Endometrium (tissue), 2 donors: Measurements from ENCODE around the gene PARP9.
"Not testable (repeated sequence)": the region's sequence is repeated elsewhere in the genome, so short reads cannot be mapped to it uniquely, and the experiment has no call there.

ENCODE experiments used
- FAIRE-seq: peaks from 2 replicates; lab custom pipeline; 2012; peaks lifted over from hg19 to GRCh38; lab: Jason Lieb, UNC
- donor health status: control.
- donor health status: control.

The PARP9 gene

DNA sequence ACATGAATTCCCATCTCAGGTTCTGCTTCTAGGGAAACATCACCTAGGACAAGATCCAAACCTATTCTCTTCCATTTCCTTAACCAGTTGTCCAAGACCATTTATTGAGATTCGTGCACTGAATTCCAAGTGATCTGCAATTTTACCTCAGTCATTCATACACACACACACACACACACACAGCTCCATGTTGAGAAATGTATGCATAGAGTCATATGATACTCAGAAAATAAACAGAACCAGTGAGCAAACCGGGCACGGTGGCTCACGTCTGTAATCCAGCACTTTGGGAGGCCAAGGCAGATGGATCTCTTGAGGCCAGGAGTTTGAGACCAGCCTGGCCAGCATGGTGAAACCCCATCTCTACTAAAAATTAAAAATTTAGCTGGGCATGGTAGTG, 43.2 kb downstream of the PARP9 start:
- no peak for FAIRE-seq

DNA sequence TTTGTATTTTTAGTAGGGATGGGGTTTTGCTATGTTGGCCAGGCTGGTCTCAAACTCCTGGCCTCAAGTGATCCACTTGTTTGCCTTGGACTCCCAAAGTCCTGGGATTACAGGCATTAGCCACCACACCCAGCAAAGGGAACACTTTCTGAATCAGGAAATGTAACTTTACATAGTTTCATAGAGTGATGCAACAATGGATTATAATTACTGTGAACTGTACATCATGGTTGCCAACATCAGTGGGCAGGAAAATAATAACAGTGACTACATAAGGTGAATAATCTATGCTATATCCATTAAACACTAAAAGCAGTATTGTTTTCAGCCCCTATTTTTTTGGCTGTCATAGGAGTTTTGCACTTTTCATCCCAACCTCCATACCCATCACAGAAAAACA, 44.4 kb downstream of the PARP9 start:
- no peak for FAIRE-seq

DNA sequence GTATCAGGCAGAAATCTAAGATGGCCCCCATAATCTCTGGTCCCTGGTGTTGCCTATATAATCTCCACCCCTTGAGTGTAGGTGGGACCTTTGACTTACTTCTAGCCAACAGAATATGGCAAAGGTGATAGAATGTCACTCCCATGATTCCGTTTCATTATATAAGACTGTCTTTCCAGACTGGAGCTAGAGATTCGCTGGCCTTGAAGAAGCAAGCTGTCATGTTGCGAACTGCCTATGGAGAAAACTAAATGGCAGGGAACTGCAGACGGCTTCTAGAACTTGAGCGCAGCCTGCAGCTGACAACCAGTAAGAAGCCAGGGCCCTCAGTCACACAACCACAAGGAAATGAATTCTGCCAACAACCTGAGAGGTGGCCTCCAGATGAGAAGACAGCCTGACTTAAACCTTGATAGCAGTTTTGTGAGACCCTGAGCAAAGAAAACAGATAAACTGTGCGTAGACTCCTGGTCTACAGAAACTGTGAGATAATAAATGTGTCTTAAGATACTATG, 47.2 kb downstream of the PARP9 start:
- no peak for FAIRE-seq

DNA sequence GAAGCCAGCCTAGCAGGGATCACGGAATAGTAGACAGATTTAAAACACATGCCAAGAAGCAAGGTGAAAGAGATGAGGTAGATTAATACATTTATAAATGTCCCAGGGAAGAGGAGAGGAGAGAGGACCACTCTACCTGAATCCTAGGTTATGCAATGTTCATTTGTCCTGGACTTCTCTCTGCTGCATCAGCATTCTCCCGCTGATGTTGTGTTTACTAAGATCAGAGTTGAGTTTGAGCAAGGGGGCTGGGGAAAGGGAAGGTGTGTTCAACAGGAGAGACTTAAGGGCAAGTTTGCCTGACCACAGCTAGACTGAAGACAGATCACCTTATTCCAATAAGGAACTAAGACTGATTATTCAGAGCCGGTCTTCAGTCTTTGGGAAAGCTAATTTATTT, 48.2 kb downstream of the PARP9 start:
- no peak for FAIRE-seq

DNA sequence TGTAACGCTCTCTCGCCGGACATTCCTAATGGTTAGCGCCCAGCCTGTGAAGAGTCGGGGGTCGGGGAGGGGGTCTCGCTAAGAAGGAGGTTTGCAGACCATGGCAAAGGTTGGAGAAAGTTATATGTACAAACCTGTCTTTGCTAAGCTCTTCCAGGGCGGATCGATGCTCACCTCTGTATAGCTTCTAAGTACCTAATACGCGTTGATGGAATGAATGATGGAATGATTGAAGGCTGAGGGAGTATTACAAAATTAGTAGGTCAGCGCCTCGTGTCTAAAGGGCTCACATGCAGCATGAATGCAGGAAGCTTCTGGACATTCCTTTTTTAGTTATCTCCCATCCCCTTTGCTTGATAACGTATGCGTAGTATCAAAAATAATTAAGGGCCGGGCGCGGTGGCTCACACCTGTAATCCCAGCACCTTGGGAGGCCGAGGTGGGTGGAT, 49.1 kb downstream of the PARP9 start:
- no peak for FAIRE-seq

DNA sequence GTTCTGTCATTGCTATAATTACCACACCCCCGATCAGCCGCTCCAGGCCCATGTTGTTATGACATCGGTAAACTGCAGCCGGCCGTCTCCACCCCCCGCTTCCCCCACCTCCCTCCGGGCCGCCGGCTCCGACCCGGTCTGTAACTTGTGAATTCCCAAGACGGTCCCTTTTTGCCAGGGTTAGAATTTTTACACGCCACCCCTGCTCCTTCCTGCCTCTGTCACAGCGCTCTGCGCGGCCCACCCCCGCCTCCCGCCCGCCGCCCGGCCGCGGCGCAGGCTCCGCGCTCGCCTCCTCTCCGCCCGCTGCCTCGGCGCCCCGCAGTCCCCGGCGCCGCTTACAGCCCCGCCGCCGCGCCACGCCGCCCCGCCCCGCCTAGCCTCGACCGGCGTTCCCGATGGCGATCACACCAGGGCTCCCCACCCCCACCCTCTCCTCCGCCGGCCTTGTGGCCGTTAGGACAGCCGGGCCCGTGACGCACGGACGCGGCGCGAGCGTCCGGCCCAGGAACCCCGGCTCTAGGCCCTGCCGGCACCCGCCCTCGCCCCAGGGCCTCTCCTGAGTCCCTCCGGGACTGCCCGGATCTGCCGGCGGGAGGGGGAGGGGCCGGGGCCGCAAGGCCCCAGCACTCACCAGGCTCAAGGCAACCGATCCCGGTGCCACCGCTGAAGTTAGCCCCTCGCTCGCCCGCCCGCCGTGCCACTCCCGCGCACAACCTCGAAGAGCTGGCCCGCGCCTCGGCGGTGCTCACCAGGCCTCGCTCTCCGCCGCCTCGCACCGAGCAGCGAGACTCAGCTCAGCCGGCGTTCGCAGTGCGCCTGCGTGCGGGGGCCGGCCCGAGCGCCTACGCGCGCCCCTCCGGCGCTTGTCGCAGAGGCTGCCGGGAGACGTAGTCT, 49.7 kb downstream of the PARP9 start, which contains the start of gene KPNA1:
KPNA1 (minus strand) TSS at position 817 of the 897 bp plus-strand sequence. CDS start 18,374 bp downstream, outside the sequence.
- FAIRE-seq: no peak

DNA sequence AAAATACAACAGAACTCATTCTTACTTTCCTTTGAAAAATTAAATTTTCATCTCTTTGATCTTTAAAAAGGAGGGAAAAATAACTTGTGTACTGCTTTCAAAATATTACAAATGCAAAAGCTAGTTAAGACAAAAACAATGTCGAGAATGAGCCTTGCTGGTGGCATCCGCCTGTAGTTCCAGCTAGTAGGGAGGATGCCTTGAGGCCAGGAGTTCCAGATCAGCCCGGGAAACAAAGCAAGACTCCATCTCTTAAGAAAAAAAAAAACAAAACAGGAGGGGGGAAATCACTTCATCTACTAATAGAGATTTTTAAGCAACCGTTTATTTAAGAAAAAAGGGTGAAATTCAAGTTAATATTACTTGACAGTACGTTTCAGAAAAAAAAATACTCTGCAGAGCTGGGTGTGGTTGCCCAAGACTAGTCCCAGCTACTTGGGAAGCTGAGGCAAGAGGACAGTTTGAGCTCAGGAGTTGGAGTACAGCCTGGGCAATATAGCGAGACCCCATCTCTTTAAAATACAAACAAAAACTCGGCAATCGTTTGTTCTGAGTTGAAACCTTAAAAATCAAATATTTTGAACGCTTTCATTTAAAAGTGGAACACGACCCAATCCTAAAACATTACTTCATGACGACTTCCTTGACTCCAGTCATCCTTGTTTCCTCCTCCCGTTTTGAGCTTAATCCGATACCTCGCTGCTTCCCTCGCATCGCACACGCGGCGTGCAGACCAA, 50.5 kb downstream of the PARP9 start:
- FAIRE-seq: no peak

DNA sequence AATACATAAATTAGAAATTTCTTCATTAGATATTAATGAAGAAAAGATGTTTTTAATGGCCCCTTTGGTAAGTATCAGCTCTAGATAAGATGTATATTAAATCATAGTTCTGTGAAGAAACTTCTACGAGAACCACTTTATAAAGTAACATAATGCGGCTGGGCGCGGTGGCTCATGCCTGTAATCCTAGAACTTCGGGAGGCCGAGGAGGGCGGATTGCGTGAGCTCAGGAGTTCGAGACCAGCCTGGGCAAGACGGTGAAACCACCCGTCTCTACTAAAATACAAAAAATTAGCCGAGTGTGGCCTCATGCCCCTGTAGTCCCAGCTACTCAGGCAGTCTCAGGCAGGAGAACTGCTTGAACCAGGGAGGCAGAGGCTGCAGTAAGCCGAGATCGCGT, 51.8 kb downstream of the PARP9 start:
- no peak for FAIRE-seq

DNA sequence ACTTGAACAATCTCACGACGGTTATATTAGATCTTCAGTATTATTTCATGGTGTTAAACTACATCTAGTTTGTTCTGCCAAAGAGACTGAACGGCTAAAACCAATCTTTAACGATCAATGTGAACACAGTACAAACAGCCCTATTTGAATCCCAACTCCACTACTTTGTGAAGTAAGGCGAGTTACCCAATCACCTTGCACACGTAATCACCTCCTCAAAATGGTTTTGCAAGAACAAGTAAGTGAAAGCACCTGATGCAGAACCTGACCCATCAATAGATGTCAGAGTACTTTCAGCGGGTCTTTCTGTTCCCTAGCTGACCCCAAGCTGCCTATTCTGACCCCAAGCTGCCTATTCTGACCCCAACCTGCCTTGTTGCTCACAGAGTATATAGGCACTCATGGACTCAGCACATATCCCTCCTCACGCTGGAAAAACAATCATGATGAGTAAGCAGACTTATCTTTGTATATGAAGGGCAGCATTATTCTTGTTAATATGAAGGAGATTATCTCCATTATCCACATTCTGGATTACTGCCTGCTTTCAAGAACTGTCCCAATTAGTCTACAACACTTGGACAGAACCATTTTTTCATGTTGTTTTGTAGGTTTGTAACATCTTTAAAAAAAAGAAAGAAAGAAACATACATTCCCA, 53.1 kb downstream of the PARP9 start:
- FAIRE-seq: no peak

DNA sequence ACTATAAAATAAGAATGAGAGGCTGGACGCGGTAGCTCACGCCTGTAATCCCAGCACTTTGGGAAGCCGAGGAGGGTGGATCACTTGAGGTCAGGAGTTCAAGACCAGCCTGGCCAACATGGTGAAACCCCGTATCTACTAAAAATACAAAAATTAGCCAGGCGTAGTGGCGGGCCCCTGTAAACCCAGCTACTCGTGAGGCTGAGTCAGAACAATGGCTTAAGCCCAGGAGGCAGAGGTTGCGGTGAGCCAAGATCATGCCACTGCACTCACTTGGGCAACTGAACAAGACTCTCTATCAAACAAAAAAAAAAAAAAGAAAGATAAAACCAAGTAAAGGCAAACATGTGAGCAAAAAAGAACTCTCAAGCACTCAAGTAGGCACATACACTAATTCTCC, 55.2 kb downstream of the PARP9 start:
- FAIRE-seq: not testable (repeated sequence)

DNA sequence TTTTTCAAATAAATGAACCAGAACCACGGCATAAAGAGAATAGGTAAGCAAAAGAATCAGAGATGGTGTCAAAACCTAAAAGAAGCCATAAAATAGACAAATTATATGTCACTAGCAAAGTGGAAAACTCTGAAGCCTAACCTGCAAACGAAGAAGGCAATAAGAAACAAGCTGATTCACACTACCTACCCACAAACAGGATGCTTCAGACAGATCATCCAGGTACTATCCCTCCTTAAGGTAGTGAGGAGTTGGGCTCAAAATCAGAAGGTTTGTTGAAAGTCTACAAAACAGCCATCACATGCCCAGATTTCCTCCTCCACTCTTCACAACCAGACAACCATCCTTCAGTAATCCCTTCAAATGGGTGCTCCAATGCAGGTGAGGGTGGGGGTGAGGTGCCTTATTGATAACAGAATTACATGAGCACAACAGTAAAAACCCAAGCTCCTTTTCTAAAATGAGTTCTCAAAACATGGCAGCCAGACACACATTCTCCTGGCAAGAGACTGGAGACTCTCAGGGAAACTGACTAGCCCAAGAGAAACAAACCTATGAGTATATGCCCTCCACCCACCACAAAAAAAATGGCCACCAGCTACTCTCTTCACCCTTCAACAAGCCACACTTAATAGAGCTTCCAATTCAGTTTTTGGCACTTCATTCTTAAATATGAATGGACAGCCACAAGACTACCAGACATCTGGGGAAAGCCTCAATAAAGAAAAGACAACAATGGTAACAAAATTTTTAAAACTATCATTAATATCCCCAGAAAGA, 55.8 kb downstream of the PARP9 start:
- no peak for FAIRE-seq

DNA sequence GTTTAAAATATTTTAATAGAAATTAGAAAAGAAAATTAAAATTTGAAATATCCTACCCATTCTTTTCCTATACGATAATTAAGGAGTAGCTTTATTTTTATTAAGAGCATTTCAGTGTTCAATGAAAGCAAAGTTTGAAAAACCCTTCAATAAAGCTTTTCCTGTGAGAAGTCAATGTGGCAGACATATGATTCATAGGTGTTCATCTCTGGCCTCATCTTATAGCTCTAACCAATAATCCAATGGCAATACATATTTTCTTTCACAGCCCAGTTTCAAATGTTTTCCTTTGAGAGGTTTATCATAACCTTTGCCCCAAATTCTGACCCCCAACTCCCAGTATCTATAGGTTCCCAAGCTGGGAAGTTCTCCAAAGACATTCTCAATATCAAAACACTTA, 57.6 kb downstream of the PARP9 start:
- FAIRE-seq: no peak

DNA sequence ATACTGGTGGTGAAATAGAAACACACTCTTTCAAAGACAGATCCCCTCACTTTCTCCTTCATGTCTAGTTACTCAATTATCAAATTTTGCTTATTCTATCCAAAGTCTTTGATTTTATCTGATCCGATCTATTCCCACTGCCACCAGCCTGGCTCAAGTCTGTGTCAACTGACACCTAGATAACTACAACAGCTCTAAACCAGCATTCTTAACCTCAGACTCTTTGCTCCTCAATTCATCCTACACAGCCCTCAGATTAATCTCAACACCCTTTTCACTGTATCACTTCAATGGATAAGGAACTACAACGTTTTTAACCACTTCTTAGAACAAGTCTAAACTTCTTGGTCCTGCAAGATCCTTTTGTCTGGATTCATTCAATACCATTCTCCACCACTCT, 58.4 kb downstream of the PARP9 start:
- FAIRE-seq: no peak

DNA sequence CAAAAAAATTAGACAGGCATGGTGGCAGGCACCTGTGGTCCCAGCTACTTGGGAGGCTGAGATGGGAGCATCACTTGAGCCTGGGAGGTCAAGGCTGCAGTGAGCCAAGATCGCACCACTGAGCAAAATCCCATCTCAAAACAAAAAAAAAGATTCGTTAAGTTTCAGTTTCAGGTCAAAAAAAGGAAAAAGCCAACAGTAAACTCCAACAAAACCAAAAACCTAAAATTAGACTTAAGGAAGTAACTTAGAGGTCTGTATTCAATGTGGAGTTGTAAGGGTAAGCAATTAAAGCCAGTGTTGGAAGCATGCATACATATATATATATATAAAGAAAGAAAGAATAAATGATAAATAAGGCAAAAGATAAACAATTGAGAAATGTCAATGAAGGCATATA, 61.2 kb downstream of the PARP9 start:
- FAIRE-seq: no peak

DNA sequence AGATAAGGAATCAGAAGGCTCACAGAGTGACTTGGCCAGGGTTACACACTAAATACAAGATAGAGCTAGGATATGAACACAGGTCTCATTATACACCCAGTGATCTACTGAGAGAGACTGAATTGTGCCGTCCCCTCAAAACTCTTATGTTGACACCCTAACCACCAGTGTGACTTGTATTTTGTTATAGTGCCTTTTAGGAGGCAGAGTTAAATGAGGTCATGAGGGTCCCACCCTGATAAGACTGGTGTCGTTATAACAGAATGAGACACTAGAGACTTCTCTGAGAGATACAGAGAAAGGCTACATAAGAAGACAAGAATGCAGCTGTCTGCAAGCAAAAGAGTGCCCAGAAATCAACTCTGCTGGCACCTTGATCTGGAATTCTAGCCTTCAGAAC, 62.0 kb downstream of the PARP9 start:
- FAIRE-seq: no peak

DNA sequence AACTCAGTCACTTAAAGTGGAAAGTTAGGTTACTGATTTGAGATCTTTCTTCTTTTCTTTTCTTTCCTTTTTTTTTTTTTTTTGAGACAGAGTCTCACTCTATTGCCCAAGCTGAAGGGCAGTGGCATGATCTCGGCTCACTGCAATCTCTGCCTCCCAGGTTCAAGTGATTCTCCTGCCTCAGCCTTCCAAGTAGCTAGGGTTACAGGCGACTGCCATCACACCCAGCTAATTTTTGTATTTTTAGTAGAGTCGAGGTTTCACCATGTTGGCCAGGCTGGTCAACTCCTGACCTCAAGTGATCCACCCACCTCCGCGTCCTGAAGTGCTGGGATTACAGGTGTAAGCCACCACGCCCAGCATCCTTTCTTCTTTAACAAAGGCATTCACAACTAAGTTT, 63.1 kb downstream of the PARP9 start:
- not testable (repeated sequence) for FAIRE-seq

DNA sequence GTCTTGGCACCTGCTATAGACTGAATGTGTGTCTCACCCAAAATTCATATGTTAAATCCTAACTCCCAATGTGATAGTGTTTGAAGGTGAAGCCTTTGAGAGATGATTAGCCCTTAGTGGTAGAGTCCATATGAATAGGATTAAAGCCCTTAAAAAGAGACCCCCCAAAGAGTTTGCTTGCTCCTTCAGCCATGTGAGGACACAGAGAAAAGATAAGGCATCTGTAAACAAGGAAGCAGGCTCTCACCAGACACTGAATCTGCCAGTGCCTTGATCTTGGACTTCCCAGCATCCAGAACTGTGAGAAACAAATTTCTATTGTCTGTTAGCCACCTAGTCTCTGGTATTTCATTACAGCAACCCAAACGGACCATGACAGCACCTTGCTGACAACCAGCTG, 65.9 kb downstream of the PARP9 start:
- FAIRE-seq: no peak

DNA sequence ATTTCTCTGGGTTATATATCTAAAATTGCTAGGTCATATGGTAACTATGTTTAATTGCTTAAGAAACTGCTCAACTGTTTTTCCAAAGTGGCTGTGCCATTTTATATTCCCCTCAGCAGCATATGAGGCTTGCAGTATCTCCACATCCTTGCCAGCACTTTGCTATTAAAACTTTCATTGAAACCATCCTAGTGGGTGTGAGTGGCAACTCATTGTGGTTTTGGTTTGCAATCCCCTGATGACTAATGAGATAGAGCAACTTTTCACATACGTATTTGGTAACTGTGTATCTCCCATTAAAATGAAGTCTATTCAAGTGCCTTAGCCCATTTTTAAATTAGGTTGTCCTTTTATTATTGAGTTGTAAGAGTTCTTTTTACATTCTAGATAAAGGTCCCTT, 66.7 kb downstream of the PARP9 start:
- FAIRE-seq: no peak

DNA sequence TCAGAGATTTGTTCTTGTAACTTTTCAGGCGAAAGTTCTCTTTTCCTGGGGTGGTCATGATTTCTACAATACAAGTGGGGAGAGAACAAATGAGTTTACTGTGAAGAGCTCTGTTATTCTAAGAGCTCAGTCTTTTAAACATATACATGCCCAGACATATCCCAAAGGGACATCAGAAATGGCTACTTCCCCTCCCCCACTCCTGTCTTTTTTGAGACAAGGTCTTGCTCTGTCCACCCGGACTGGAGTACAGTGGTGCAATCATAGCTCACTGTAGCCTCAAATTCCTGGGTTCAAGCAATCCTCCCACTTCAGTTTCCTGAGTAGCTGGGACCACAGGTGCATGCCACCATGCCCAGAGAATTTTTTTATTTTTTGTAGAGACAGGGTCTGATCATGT, 67.6 kb downstream of the PARP9 start:
- no peak for FAIRE-seq

DNA sequence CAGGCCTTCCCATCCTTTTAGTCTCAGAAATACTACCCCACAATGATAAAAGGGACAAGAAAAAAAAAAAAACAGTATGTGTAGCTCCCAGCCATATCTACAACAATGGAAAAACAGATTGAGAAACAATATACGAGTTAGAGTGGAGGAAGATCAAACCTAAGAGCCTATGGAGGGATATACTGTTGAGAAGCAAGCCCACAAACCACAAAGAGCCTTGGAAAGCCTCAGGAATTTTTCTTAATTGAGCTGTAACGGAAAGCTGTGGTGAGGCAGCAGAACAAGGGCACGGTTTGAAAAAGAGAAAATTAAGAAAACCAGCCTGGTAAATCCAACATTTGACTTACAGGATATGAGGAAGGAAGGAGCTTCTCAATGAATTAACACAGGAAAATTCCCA, 70.8 kb downstream of the PARP9 start:
- FAIRE-seq: no peak

DNA sequence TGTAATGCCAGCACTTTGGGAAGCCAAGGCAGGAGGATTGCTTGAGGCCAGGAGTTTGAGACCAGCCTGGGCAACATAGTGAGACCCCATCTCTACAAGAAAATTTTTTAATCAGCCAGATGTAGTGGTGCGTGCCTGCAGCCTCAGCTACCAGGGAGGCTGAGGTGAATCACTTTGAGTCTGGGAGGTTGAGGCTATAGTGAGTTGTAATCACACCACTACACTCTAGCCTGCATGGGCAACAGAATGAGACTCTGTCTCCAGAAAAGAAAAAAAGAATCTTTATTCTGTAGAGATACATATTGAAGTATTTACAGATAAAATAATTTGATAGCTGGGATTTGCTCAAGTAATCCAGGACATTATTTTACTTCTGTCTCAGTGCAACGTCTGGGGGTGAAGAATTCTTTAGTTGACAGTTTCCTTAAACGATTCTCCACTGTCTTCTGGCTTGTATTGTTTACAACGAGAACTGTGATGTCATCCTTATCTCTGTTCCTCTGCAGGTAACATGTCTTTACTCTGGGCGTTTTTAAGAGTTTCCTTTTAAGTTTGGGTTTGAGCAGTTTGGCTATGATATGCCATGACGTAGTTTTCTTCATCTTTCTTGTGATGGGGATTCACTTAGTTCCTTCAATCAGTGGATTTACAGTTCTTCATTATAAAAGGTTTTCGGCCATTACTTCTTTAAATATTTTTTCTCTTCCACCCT, 75.7 kb downstream of the PARP9 start:
- FAIRE-seq: no peak
